ENCODE results near the gene HDAC9.

Gene HDAC9

GRCh38 chr7:18558503-18558902 is 63.0 kb downstream of the HDAC9 start:
- DNase-seq (ENCODE audit: low read depth): no peak

- no peak for DNase-seq (ENCODE audit: low read depth)
Observed at GRCh38 chr7:18558910-18559309, 63.4 kb downstream of the HDAC9 start.

- DNase-seq (ENCODE audit: low read depth): no peak
Observed at GRCh38 chr7:18559756-18560155, 64.2 kb downstream of the HDAC9 start.

- DNase-seq (ENCODE audit: low read depth): no peak
Observed at GRCh38 chr7:18564779-18565178, 69.2 kb downstream of the HDAC9 start.

GRCh38 chr7:18565337-18565736 is 69.8 kb downstream of the HDAC9 start:
- no peak for DNase-seq (ENCODE audit: low read depth)

- no peak for DNase-seq (ENCODE audit: low read depth)
Observed at GRCh38 chr7:18566205-18566604, 70.7 kb downstream of the HDAC9 start.

- no peak for DNase-seq (ENCODE audit: low read depth)
Observed at GRCh38 chr7:18566829-18567228, 71.3 kb downstream of the HDAC9 start.

- no peak for DNase-seq (ENCODE audit: low read depth)
Observed at GRCh38 chr7:18570441-18570840, 74.9 kb downstream of the HDAC9 start.

GRCh38 chr7:18570890-18571478 is 75.4 kb downstream of the HDAC9 start:
- no peak for DNase-seq (ENCODE audit: low read depth)

GRCh38 chr7:18572154-18572553 is 76.6 kb downstream of the HDAC9 start:
- no peak for DNase-seq (ENCODE audit: low read depth)

- DNase-seq (ENCODE audit: low read depth): no peak
Observed at GRCh38 chr7:18572885-18573284, 77.3 kb downstream of the HDAC9 start.

GRCh38 chr7:18573410-18574234 is 78.1 kb downstream of the HDAC9 start:
- no peak for DNase-seq (ENCODE audit: low read depth)

GRCh38 chr7:18574235-18574540 is 78.6 kb downstream of the HDAC9 start:
- no peak for DNase-seq (ENCODE audit: low read depth)

- no peak for DNase-seq (ENCODE audit: low read depth)
Observed at GRCh38 chr7:18574676-18575075, 79.1 kb downstream of the HDAC9 start.

GRCh38 chr7:18575622-18576572 is 80.3 kb downstream of the HDAC9 start:
- no peak for DNase-seq (ENCODE audit: low read depth)

GRCh38 chr7:18577096-18577771 is 81.7 kb downstream of the HDAC9 start:
- no peak for DNase-seq (ENCODE audit: low read depth)

GRCh38 chr7:18579698-18580097 is 84.1 kb downstream of the HDAC9 start:
- DNase-seq (ENCODE audit: low read depth): no peak

GRCh38 chr7:18580950-18581349 is 85.4 kb downstream of the HDAC9 start:
- no peak for DNase-seq (ENCODE audit: low read depth)

- no peak for DNase-seq (ENCODE audit: low read depth)
Observed at GRCh38 chr7:18583305-18583704, 87.8 kb downstream of the HDAC9 start.

- no peak for DNase-seq (ENCODE audit: low read depth)
Observed at GRCh38 chr7:18590241-18590640, 94.7 kb downstream of the HDAC9 start.

GRCh38 chr7:18590744-18591340 is 95.3 kb downstream of the HDAC9 start:
- no peak for DNase-seq (ENCODE audit: low read depth)
